Mucosa of descending colon (tissue), 3 donors: Measurements from ENCODE around the gene SPTB. TPM values are rescaled to one million over a fixed set of nuclear protein-coding genes. Genes with fewer than 3 reads are reported as not detected.

Experiments used
- ATAC-seq: fragments of 200-7000 bp; cut with Tn5 transposase; one replicate; pipeline ENCODE4 v1.9.1; 2020; ENCODE audit warnings: mild to moderate bottlenecking, moderate library complexity
- DNase-seq, 3 donors: peaks; one replicate each; pipeline ENCODE4 v3.0.0-alpha.2; 2020
- H3K36me3 ChIP-seq: fragments of 200-600 bp; one replicate; pipeline ENCODE4 v1.8.0; 2021; ENCODE audit warnings: low read depth, mild to moderate bottlenecking
- H3K4me1 ChIP-seq: fragments of 200-600 bp; one replicate; pipeline ENCODE4 v1.8.0; 2021; ENCODE audit warnings: low read depth, mild to moderate bottlenecking
- H3K4me3 ChIP-seq: fragments of 200-600 bp; one replicate; pipeline ENCODE4 v1.8.0; 2021; ENCODE audit warnings: mild to moderate bottlenecking
- H3K9me3 ChIP-seq: fragments of 200-600 bp; one replicate; pipeline ENCODE4 v1.8.0; 2021; ENCODE audit warnings: mild to moderate bottlenecking
- CTCF ChIP-seq: fragments of 200-600 bp; IDR thresholded peaks from one replicate; pipeline ENCODE4 v1.8.0; 2022; ENCODE audit warnings: antibody characterized with exemption, mild to moderate bottlenecking
- intact Hi-C, 2 donors: fragments of 100-400 bp; cut with DNase I in 1 of 2; cut with micrococcal nuclease in 1 of 2; formaldehyde crosslinking; loops; one replicate each; pipeline versions ENCODE4 v1.11.0 to v1.11.1; 2022; cut with DNase I, micrococcal nuclease
- total RNA-seq, 3 donors: library from RNA; stranded (reverse); fragmentation: NEBNext Ultra II Directional in 2 of 3; extraction: Animal tissue kit (Norgen Biotek cat#: 25700) in 2 of 3; gene quantifications; one replicate each; pipeline versions ENCODE4 v1.2.1 to v1.2.4, GENCODE V29; 2021 to 2023
- donor health status: DM: no; HTN: no; CAD: no; lungs with moderate emphysema.
- donor health status: DM: no; HTN: no; CAD: no.
- donor health status: DM: no; HTN: yes; CAD: no.

Gene SPTB
- total RNA-seq, 3 donors from 2014 or later, result 0.35 to 1.4 (median 0.51) TPM

DNA sequence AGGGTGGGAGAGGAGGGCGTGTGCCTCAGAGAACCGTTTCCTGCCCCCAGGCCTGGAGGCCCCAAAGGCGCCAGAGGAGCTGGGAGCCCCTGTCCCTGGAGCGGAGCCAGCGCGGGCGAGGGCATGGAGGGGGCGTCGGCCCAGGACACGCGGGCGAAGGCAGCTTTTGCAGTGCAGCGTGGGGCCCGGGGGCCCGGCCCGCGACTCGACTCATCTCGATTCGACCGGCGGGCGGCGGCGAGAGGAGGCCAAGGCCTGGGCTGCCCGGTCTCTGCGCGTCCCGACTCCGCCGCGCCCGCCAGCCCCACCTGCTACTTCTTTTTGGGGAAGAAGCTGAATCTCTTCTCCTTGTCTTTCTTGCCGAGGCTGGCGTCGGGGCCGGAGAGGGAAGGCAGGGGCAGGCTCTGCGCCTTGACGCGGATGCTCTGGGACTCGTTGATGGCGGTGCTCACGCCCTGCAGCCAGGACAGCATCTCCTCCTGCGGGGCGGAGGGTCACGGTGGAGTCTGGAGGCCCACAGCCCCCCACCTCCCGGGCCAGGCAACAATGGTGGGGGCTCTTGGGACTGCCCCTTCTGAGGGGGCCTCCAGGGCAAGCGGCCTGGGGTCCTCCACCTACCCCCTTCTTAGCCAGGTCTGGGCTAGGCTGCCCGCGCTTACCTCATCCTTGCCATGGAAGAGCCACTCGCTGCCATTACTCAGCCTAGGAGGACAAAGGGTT lies 130.6 kb downstream of the SPTB start:
- Histone ChIP-seq H3K4me3 (no peak overlapping the region), H3K36me3 (no peaks in the 10 kb centered on the region), H3K4me1 (no peaks in the 10 kb centered on the region), H3K9me3 (no peaks in the 10 kb centered on the region)
- no peak for TF ChIP-seq CTCF
- ATAC-seq, result no peak
- no peak for DNase-seq
- intact Hi-C loops, result no loop called here

DNA sequence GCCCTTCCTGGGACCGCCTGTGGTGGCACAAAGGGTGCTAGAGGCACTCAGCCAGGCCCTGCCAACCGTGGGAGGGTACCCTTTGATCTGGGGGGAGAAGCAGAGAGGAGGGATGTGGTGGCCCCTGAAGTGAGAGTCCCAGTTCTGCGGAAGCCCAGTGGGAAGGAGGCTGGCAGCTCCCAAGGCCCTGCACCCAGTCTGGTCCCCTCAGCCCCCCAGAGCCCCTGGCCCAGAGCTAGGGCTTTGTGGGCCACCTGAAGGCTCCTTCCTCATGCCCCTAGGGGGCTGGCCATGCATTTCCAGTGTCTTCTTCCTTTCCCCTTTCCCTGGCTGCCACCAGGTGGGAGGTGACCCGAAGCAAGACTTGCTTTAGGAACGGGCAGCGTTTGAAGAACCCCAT lies 131.2 kb downstream of the SPTB start:
- Histone ChIP-seq H3K9me3 (no peaks in the 10 kb centered on the region), H3K4me1 (no peaks in the 10 kb centered on the region), H3K4me3 (no peak overlapping the region), H3K36me3 (no peaks in the 10 kb centered on the region)
- ATAC-seq (no peak), DNase-seq (no peak)
- no peak for TF ChIP-seq CTCF
- intact Hi-C loops, result no loop called here

GRCh38 chr14:64747327-64747726 lies 132.4 kb downstream of the SPTB start:
- no peaks in the 10 kb centered on the region for H3K36me3 ChIP-seq
- ATAC-seq, result no peak
- no peak overlapping the region for H3K4me3 ChIP-seq
- H3K9me3 ChIP-seq, result no peaks in the 10 kb centered on the region
- no peak for DNase-seq
- TF ChIP-seq CTCF, result no peak
- H3K4me1 ChIP-seq, result no peaks in the 10 kb centered on the region
- intact Hi-C loops, result no loop called here

- Histone ChIP-seq H3K36me3 (peaks cover 2% of the 10 kb centered on the region), H3K4me3 (no peak overlapping the region), H3K9me3 (no peaks in the 10 kb centered on the region), H3K4me1 (no peaks in the 10 kb centered on the region)
- intact Hi-C loops, result no loop called here
- no peak for ATAC-seq
- no peak for DNase-seq
- no peak for TF ChIP-seq CTCF
Observed at GRCh38 chr14:64746298-64747250, 133.1 kb downstream of the SPTB start.

- no peak overlapping the region for H3K4me3 ChIP-seq
- no peaks in the 10 kb centered on the region for H3K4me1 ChIP-seq
- H3K9me3 ChIP-seq, result no peaks in the 10 kb centered on the region
- DNase-seq, result no peak
- ATAC-seq, result peak; percentile 17
- intact Hi-C loops, result no loop called here
- peaks cover 9% of the 10 kb centered on the region for H3K36me3 ChIP-seq
- TF ChIP-seq CTCF, result no peak
Observed at GRCh38 chr14:64745511-64746091, 134.1 kb downstream of the SPTB start.
